ENCODE measurements around the gene NCOA1. TPM values are rescaled to one million over a fixed set of nuclear protein-coding genes. Genes with fewer than 3 reads are reported as not detected.

Gene NCOA1
- total RNA-seq, 2 donors from 2014 or later = 20.1 to 22.6 TPM

DNA sequence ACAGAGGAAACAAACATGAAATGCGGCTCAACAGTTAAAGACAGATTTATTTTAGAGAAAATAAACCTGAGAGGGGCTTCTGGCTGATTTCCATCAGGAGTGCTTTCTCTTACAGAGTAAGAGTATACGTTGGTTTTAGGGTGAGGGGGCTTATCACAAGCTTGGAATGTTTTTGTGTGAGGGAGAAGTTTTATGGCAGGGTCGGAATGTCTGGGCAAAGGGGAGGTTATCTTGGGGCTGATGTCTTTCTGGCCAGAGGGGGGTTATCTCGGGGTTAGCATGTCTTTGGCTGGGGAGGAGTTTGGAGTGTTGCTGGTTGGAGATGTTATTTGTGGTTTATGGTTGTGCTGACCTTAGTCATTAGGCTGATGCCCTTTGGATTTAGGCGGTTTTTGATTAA is 280.0 kb downstream of the NCOA1 start:
- Histone ChIP-seq H3K9ac (ENCODE audit: extremely low read depth, low read length, poor library complexity, severe bottlenecking) (no peak overlapping the region), H3K27me3 (ENCODE audit: control insufficient read depth, insufficient read depth, low read length, poor library complexity, severe bottlenecking) (no peaks in the 10 kb centered on the region), H3K27ac (ENCODE audit: low read depth, low read length) (no peak overlapping the region), H3K4me1 (ENCODE audit: control insufficient read depth, insufficient read depth, low read length) (no peaks in the 10 kb centered on the region), H3K9me3 (ENCODE audit: control insufficient read depth, low read length) (peaks cover 13% of the 10 kb centered on the region), H3K4me3 (ENCODE audit: low read length) (peak overlapping the region; percentile 63), H3K36me3 (ENCODE audit: control insufficient read depth, insufficient read depth, low read length) (peaks cover 14% of the 10 kb centered on the region)
- TF ChIP-seq, protein P1, sequence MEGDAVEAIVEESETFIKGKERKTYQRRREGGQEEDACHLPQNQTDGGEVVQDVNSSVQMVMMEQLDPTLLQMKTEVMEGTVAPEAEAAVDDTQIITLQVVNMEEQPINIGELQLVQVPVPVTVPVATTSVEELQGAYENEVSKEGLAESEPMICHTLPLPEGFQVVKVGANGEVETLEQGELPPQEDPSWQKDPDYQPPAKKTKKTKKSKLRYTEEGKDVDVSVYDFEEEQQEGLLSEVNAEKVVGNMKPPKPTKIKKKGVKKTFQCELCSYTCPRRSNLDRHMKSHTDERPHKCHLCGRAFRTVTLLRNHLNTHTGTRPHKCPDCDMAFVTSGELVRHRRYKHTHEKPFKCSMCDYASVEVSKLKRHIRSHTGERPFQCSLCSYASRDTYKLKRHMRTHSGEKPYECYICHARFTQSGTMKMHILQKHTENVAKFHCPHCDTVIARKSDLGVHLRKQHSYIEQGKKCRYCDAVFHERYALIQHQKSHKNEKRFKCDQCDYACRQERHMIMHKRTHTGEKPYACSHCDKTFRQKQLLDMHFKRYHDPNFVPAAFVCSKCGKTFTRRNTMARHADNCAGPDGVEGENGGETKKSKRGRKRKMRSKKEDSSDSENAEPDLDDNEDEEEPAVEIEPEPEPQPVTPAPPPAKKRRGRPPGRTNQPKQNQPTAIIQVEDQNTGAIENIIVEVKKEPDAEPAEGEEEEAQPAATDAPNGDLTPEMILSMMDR (conservative IDR thresholded peaks at IDR 0.05) = no peak
- H3K27me3 Mint-ChIP-seq (ENCODE audit: insufficient read depth) = no peaks in the 10 kb centered on the region
- H3K4me3 Mint-ChIP-seq = no peak overlapping the region
- WGBS, 2 experiments (ENCODE audit: insufficient coverage in 1 of 2, insufficient read length in 1 of 2) = 82 to 85% methylated on average over 3 to 5 of the region's 5 CpGs
- H3K9me3 Mint-ChIP-seq = peaks cover 6% of the 10 kb centered on the region
- no peak for DNase-seq
- H3K27ac Mint-ChIP-seq = peak overlapping the region; percentile 71
- peaks cover 19% of the 10 kb centered on the region for H3K36me3 Mint-ChIP-seq (ENCODE audit: low read depth)
- H3K4me1 Mint-ChIP-seq = peaks cover 18% of the 10 kb centered on the region

DNA sequence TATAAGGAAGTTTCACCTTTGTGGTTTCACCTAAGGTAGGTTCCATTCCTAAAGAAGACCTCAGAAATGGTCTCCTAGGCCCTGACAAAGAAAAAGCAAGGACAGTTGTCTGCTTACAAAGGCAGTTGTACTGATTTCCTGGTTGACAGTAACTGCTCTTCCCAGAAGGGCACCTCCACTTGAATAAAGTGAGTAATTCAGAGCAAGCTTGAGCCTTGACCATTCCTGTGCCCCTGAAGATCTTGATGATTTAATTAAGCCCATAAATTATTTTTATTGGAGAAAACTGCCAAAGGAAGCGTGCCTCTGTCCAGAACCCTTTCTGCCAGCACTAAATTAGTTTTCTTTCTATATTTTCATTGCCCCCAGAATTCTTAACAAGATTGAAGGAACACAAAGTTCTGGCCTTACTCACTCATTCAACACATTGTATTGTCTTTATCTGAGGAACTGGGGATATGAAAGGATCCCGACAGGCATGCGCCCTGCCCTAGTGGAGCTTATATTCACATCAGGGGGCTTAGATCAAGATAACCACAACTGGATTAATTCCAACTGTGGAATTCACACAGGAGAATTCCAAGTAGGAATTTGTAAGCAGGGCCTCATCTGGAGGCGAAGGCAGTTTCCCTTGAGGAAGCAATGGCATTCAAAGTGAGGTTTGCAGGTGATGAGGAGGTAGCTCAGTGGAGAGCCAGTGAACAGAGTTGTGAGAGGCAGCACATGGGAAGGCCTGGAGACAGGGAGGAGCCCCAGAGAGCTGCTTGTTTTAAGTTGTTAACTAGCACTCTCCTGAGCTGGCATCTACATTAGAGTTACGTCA is 280.9 kb downstream of the NCOA1 start:
- 70 to 100% methylated on average over 2 to 5 of the region's 5 CpGs for WGBS, 2 experiments (ENCODE audit: insufficient coverage in 1 of 2, insufficient read length in 1 of 2)
- Mint-ChIP-seq H3K4me3 (no peak overlapping the region), H3K27me3 (ENCODE audit: insufficient read depth) (no peaks in the 10 kb centered on the region), H3K27ac (peak overlapping the region; percentile 89), H3K9me3 (peaks cover 6% of the 10 kb centered on the region), H3K36me3 (ENCODE audit: low read depth) (peaks cover 19% of the 10 kb centered on the region), H3K4me1 (peaks cover 18% of the 10 kb centered on the region)
- Histone ChIP-seq H3K4me3 (ENCODE audit: low read length) (peak overlapping the region; percentile 63), H3K27me3 (ENCODE audit: control insufficient read depth, insufficient read depth, low read length, poor library complexity, severe bottlenecking) (no peaks in the 10 kb centered on the region), H3K36me3 (ENCODE audit: control insufficient read depth, insufficient read depth, low read length) (peaks cover 14% of the 10 kb centered on the region), H3K4me1 (ENCODE audit: control insufficient read depth, insufficient read depth, low read length) (no peaks in the 10 kb centered on the region), H3K9ac (ENCODE audit: extremely low read depth, low read length, poor library complexity, severe bottlenecking) (peak overlapping the region; percentile 43), H3K9me3 (ENCODE audit: control insufficient read depth, low read length) (peaks cover 13% of the 10 kb centered on the region), H3K27ac (ENCODE audit: low read depth, low read length) (peak overlapping the region; percentile 12)
- peak; percentile 78 for DNase-seq
- TF ChIP-seq, protein P1 (conservative IDR thresholded peaks at IDR 0.05) = no peak

DNA sequence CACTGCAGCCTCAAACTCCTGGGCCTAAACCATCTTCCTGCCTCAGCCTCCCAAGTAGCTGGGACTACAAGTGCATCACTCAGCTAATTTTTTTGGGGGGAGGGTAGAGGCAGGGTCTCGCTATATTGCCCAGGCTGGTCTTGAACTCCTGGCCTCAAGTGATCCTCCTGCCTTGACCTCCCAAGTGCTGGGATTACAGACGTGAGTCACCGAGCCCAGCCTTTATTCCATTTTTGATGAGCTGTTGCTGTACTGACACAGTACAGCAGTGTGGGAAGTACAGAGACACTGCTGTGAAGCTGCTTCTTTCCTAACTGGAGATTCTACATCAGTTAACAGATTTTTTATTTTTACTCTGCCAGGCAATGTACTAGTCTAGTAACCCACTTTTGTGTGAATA is 283.3 kb downstream of the NCOA1 start:
- peaks cover 3% of the 10 kb centered on the region for H3K4me1 ChIP-seq (ENCODE audit: control insufficient read depth, insufficient read depth, low read length)
- peaks cover 6% of the 10 kb centered on the region for H3K9me3 Mint-ChIP-seq

More for the DNA sequence above, 283.3 kb downstream of the NCOA1 start:
- Mint-ChIP-seq H3K36me3 (ENCODE audit: low read depth) (peaks cover 16% of the 10 kb centered on the region), H3K27me3 (ENCODE audit: insufficient read depth) (no peaks in the 10 kb centered on the region), H3K4me3 (no peak overlapping the region), H3K27ac (no peak overlapping the region), H3K4me1 (peaks cover 23% of the 10 kb centered on the region)
- H3K4me3 ChIP-seq (ENCODE audit: low read length) = no peak overlapping the region
- peaks cover 8% of the 10 kb centered on the region for H3K36me3 ChIP-seq (ENCODE audit: control insufficient read depth, insufficient read depth, low read length)
- no peak overlapping the region for H3K9ac ChIP-seq (ENCODE audit: extremely low read depth, low read length, poor library complexity, severe bottlenecking)
- no peaks in the 10 kb centered on the region for H3K27me3 ChIP-seq (ENCODE audit: control insufficient read depth, insufficient read depth, low read length, poor library complexity, severe bottlenecking)
- TF ChIP-seq, protein P1 (conservative IDR thresholded peaks at IDR 0.05) = no peak
- WGBS, 2 experiments (ENCODE audit: insufficient coverage in 1 of 2, insufficient read length in 1 of 2) = 89 to 90% methylated on average over 3 of the region's 3 CpGs
- H3K27ac ChIP-seq (ENCODE audit: low read depth, low read length) = no peak overlapping the region
- no peak for DNase-seq
- H3K9me3 ChIP-seq (ENCODE audit: control insufficient read depth, low read length) = peaks cover 13% of the 10 kb centered on the region

Measured in endodermal cell (in vitro differentiated cells).